Measurements from ENCODE around the gene RNF40.

GRCh38 chr16:30786115-30786935, 24.2 kb downstream of the RNF40 start:
- TF ChIP-seq CTCF (IDR thresholded peaks at IDR 0.05; ENCODE audit: poor library complexity): no peak
- TF ChIP-seq EZH2phosphoT487 (IDR thresholded peaks at IDR 0.05; ENCODE audit: low read depth, severe bottlenecking, unreplicated experiment): no peak
